ENCODE data around the gene FIBIN. TPM values are rescaled to one million over a fixed set of nuclear protein-coding genes. Genes with fewer than 3 reads are reported as not detected.
A peak's percentile ranks its signal among the peaks of the same experiment; 100 is the strongest.

The FIBIN gene
- total RNA-seq, 2 donors from 2014 or later = 153 to 278 TPM

DNA sequence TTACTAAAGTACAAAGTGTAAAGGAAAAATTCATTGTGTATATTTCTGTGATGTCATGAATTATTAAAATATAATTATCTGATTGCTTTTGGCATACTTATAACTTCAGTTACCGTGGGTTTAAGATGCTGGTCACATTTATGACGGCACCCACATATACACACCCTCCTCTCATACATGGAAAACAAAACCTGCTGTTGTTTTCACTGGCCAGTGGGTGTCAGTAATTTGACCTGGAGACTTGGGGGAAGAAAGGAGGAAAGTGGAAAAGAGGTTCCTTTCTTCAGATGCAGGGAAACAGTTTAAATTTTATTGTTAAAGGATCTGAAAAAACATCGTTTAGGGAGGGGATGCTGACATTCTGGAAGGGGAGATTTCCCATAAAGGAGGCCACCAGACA, 46.0 kb downstream of the FIBIN start:
- no peak for DNase-seq (ENCODE audit: low spot score)
- H3K27ac ChIP-seq = peak overlapping the region in 1 of 2 donors; percentile 31
- ATAC-seq (ENCODE audit: insufficient number of reproducible peaks, low FRiP score, low read depth) = no peak
- no peaks in the 10 kb centered on the region for H3K27me3 ChIP-seq (replicated peaks; ENCODE audit: insufficient read depth)
- TF ChIP-seq, protein P1, sequence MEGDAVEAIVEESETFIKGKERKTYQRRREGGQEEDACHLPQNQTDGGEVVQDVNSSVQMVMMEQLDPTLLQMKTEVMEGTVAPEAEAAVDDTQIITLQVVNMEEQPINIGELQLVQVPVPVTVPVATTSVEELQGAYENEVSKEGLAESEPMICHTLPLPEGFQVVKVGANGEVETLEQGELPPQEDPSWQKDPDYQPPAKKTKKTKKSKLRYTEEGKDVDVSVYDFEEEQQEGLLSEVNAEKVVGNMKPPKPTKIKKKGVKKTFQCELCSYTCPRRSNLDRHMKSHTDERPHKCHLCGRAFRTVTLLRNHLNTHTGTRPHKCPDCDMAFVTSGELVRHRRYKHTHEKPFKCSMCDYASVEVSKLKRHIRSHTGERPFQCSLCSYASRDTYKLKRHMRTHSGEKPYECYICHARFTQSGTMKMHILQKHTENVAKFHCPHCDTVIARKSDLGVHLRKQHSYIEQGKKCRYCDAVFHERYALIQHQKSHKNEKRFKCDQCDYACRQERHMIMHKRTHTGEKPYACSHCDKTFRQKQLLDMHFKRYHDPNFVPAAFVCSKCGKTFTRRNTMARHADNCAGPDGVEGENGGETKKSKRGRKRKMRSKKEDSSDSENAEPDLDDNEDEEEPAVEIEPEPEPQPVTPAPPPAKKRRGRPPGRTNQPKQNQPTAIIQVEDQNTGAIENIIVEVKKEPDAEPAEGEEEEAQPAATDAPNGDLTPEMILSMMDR (IDR thresholded peaks at IDR 0.05) = no peak
- H3K4me1 ChIP-seq (ENCODE audit: control insufficient read depth in 1 of 2, low read depth in 2 of 2) = peaks cover 0 to 15% of the 10 kb centered on the region in 2 donors
- no peaks in the 10 kb centered on the region for H3K36me3 ChIP-seq
- peaks cover 4% of the 10 kb centered on the region for H3K9me3 ChIP-seq
- H3K4me3 ChIP-seq = no peak overlapping the region

DNA sequence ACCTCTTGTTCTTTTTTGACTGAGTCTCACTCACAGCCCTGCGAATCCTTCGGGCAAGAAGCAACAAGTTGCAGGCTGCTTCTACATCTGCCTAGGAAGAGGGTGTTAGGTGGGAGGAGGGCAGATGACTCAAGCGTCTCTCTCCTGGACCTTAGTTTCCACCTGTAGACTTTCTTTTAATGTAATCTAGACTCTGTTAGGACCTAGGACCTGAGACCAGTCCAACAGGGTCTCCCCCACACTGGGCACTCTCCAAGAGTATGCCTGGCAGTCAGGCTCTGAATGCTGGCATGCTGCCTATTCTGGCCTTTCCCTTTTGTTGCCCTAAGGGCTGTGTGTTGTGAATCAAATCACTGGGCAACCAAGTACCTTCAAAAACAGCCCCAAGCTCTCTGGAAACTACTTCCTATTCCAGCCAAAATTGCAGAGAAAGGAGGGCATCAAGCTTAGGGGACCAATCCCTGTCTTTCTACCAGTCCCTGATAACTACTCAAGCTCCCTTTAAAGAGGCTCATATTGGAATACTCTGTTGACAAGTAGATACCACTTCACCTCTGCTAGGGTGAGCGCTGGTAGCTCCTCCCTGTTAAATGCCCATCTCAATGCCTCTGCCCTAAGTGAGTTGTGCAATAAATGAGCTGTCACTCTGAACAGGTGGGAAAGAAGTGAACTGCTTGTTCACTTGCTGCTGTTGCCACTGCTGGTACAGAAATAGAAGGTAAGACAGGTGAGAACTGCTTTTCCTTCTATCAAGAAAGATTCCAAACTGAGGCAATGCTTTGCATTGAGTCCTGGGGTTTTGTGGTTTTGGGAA, 46.6 kb downstream of the FIBIN start, which contains the start of gene BBOX1:
BBOX1 (plus strand) TSS at position 514 of the 814 bp plus-strand sequence. CDS start 14,616 bp downstream, outside the sequence.
- Histone ChIP-seq H3K27ac (peak within 1 kb of the TSS in 1 of 2 donors; percentile 31), H3K4me3 (no peak within 1 kb of the TSS)
- peak; percentile 65 for ATAC-seq (ENCODE audit: insufficient number of reproducible peaks, low FRiP score, low read depth)

GRCh38 chr11:27041141-27041899, 47.4 kb downstream of the FIBIN start:
- Histone ChIP-seq H3K4me1 (ENCODE audit: control insufficient read depth in 1 of 2, low read depth in 2 of 2) (peaks cover 0 to 15% of the 10 kb centered on the region in 2 donors), H3K9me3 (no peaks in the 10 kb centered on the region), H3K27me3 (replicated peaks; ENCODE audit: insufficient read depth) (no peaks in the 10 kb centered on the region), H3K4me3 (no peak overlapping the region), H3K36me3 (no peaks in the 10 kb centered on the region), H3K27ac (no peak overlapping the region)
- TF ChIP-seq, protein P1 (IDR thresholded peaks at IDR 0.05) = no peak
- ATAC-seq (ENCODE audit: insufficient number of reproducible peaks, low FRiP score, low read depth) (no peak), DNase-seq (ENCODE audit: low spot score) (no peak)

More for the DNA sequence above, 46.6 kb downstream of the FIBIN start, which contains the start of gene BBOX1:
- TF ChIP-seq, protein P1 (IDR thresholded peaks at IDR 0.05) = no peak
- DNase-seq (ENCODE audit: low spot score) = no peak
- H3K27me3 ChIP-seq (replicated peaks; ENCODE audit: insufficient read depth) = no peaks in the 10 kb centered on the region
- H3K36me3 ChIP-seq = no peaks in the 10 kb centered on the region
- no peaks in the 10 kb centered on the region for H3K9me3 ChIP-seq
- peaks cover 0 to 15% of the 10 kb centered on the region in 2 donors for H3K4me1 ChIP-seq (ENCODE audit: control insufficient read depth in 1 of 2, low read depth in 2 of 2)

Other genes with a start within 250 kb of the FIBIN start
- gene BBOX1, start 46.7 kb downstream of the FIBIN start, total RNA-seq = not detected